ENCODE measurements around the gene STARD7. TPM values are rescaled to one million over a fixed set of nuclear protein-coding genes. Genes with fewer than 3 reads are reported as not detected.

The STARD7 gene
- total RNA-seq, 1 donor from 2014 or later = 158 TPM

DNA sequence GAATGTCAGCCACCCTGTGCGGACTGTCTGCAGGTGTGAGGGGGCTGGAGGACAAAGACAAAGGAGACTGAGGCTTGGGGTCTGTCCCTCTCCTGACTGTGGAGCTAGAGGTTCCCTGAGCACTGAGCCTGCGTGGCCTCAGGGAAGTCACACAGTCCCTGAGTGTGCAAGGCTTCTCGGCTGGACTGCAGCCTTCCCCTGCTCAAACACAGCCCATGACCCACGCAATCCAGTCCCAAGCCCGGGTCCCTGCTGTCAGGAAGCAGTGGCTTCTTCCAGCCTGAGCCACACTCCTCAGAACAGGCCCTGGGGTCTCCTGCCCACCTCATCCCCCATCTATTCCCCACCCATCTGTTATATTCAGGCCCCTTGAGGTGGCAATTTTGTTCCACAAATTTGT is 73.0 kb downstream of the STARD7 start:
- no peak for ATAC-seq (ENCODE audit: low read depth)
- CTCF ChIA-PET = interaction anchor here (0.6 to 11.0 kb wide), 3 partner anchors 39 to 98 kb away, joined by 3 to 511 read pairs (median 6); no protein-coding TSS in a partner anchor
- Mint-ChIP-seq H3K27me3 (no peaks in the 10 kb centered on the region), H3K4me1 (peaks cover 20% of the 10 kb centered on the region), H3K4me3 (no peak overlapping the region), H3K36me3 (ENCODE audit: low read depth) (peaks cover 7% of the 10 kb centered on the region), H3K27ac (no peak overlapping the region), H3K9me3 (no peaks in the 10 kb centered on the region)
- TF ChIP-seq, protein P1, sequence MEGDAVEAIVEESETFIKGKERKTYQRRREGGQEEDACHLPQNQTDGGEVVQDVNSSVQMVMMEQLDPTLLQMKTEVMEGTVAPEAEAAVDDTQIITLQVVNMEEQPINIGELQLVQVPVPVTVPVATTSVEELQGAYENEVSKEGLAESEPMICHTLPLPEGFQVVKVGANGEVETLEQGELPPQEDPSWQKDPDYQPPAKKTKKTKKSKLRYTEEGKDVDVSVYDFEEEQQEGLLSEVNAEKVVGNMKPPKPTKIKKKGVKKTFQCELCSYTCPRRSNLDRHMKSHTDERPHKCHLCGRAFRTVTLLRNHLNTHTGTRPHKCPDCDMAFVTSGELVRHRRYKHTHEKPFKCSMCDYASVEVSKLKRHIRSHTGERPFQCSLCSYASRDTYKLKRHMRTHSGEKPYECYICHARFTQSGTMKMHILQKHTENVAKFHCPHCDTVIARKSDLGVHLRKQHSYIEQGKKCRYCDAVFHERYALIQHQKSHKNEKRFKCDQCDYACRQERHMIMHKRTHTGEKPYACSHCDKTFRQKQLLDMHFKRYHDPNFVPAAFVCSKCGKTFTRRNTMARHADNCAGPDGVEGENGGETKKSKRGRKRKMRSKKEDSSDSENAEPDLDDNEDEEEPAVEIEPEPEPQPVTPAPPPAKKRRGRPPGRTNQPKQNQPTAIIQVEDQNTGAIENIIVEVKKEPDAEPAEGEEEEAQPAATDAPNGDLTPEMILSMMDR (IDR thresholded peaks at IDR 0.05) = no peak
- intact Hi-C loops (cut with micrococcal nuclease) = no loop called here
- POLR2A ChIA-PET = no interaction called here
- no peak for DNase-seq

DNA sequence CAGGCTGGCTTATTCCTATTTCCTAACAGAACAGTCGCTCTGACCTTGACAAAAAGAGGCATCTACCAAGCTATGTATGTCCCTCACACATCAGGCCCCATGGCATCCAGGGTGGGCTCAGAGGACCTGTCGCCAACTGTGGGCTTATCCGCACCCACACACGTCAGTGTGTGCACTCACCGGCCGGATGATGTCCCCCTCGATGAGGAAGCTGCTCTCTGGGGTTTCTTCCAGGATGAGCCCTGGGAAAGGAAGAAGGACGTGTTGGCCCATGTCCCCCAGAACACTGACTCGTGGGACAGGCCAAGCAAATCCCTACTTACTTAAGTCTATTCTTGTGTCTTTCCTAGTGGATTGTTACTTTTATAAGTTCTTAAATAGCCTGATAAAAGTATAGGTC is 73.5 kb downstream of the STARD7 start:
- intact Hi-C loops (cut with micrococcal nuclease) = no loop called here

More for the DNA sequence above, 73.5 kb downstream of the STARD7 start:
- no peak overlapping the region for H3K27ac Mint-ChIP-seq
- H3K27me3 Mint-ChIP-seq = no peaks in the 10 kb centered on the region
- H3K36me3 Mint-ChIP-seq (ENCODE audit: low read depth) = peaks cover 7% of the 10 kb centered on the region
- TF ChIP-seq, protein P1 (IDR thresholded peaks at IDR 0.05) = no peak
- ChIA-PET POLR2A (no interaction called here), CTCF (interaction anchor here (1.0 kb wide), 1 partner anchor 39 kb away, joined by 6 read pairs; no protein-coding TSS in a partner anchor)
- peaks cover 16% of the 10 kb centered on the region for H3K4me1 Mint-ChIP-seq
- no peak for DNase-seq
- H3K4me3 Mint-ChIP-seq = no peak overlapping the region
- H3K9me3 Mint-ChIP-seq = no peaks in the 10 kb centered on the region
- ATAC-seq (ENCODE audit: low read depth) = no peak

Other genes with a start within 250 kb of the STARD7 start
- gene ANKRD36C, start 217.0 kb downstream of the STARD7 start, total RNA-seq = 54.0 and 57.2 TPM in 2 replicates
- 4.5 and 4.9 TPM in 2 replicates for gene GPAT2, start 173.9 kb downstream of the STARD7 start, total RNA-seq
- gene ADRA2B, start 92.3 kb downstream of the STARD7 start, total RNA-seq = 0.11 and 0.37 TPM in 2 replicates
- 1.0 and 1.6 TPM in 2 replicates for gene ASTL, start 70.3 kb downstream of the STARD7 start, total RNA-seq
- gene DUSP2, start 63.4 kb downstream of the STARD7 start, total RNA-seq = 118 and 122 TPM in 2 replicates
- 36.6 and 43.2 TPM in 2 replicates for gene TMEM127, start 57.2 kb upstream of the STARD7 start, total RNA-seq
- 65.6 and 71.6 TPM in 2 replicates for gene CIAO1, start 57.4 kb upstream of the STARD7 start, total RNA-seq
- 185 and 208 TPM in 2 replicates for gene SNRNP200, start 96.7 kb upstream of the STARD7 start, total RNA-seq
- gene ITPRIPL1, start 116.5 kb upstream of the STARD7 start, total RNA-seq = 2.7 and 4.4 TPM in 2 replicates
- gene NCAPH, start 126.9 kb upstream of the STARD7 start, total RNA-seq = 1.8 and 2.4 TPM in 2 replicates

Measured in activated B cell treated with CpG ODN at 0.5 μM for 24 hours (primary cell).